Transverse colon (tissue), 4 donors: ENCODE measurements around the gene UHRF2. TPM values are rescaled to one million over a fixed set of nuclear protein-coding genes. Genes with fewer than 3 reads are reported as not detected.

Experiments used
- DNase-seq: peaks from one replicate; pipeline ENCODE4 v3.0.0-alpha.2; 2019
- H3K27ac ChIP-seq, 4 donors: fragments of 200-600 bp; sonication (generic); 2 replicates each; pipeline ENCODE4 v1.5.1; 2016 to 2018; ENCODE audit warnings: inconsistent platforms in 4 of 4
- H3K27me3 ChIP-seq: fragments of 200-600 bp; sonication (generic); 2 replicates; pipeline ENCODE4 v1.5.1; 2017; ENCODE audit warnings: inconsistent platforms
- H3K36me3 ChIP-seq, 4 donors: fragments of 200-600 bp; sonication (generic); 2 replicates each; pipeline ENCODE4 v1.5.1; 2017 to 2019; ENCODE audit warnings: inconsistent platforms in 4 of 4
- H3K4me1 ChIP-seq, 4 donors: fragments of 200-600 bp; sonication (generic); 2 replicates each; pipeline ENCODE4 v1.5.1; 2017 to 2020; ENCODE audit warnings: inconsistent platforms in 4 of 4
- H3K4me3 ChIP-seq, 4 donors: fragments of 200-600 bp; sonication (generic); 1 replicate in 1 of 4; 2 replicates in 3 of 4; pipeline versions ENCODE4 v1.5.1 to v1.6.1; 2017 to 2019; ENCODE audit warnings: inconsistent platforms in 4 of 4
- H3K9me3 ChIP-seq, 2 donors: fragments of 200-600 bp; sonication (generic); 2 replicates each; pipeline ENCODE4 v1.5.1; 2017 to 2019; ENCODE audit warnings: inconsistent platforms in 2 of 2
- CTCF ChIP-seq, 5 experiments: fragments of 200-600 bp in 3 of 5; fragments of 450-650 bp in 2 of 5; sonication (generic) in 3 of 5; IDR thresholded peaks; 1 replicate in 2 of 5; 2 replicates in 3 of 5; pipeline ENCODE4 v1.5.1; 2016 to 2017; ENCODE audit warnings: antibody characterized with exemption in 5 of 5, inconsistent platforms in 3 of 5, mild to moderate bottlenecking in 2 of 5, moderate library complexity in 1 of 5
- EP300 ChIP-seq: sonication (generic); formaldehyde crosslinking; IDR thresholded peaks from one replicate; pipeline ENCODE4 v1.6.1; 2017; ENCODE audit warnings: antibody characterized with exemption, low read depth
- POLR2A ChIP-seq: fragments of 450-650 bp; IDR thresholded peaks from one replicate; pipeline ENCODE4 v1.6.1; 2016; ENCODE audit warnings: antibody characterized with exemption, mild to moderate bottlenecking, moderate library complexity
- POLR2AphosphoS5 ChIP-seq, 3 donors: sonication (generic); formaldehyde crosslinking; IDR thresholded peaks; one replicate each; pipeline ENCODE4 v1.6.1; 2016; ENCODE audit warnings: antibody characterized with exemption in 3 of 3
- WGBS, 2 donors: methylation state at CpG; one replicate each; pipeline ENCODE4 v1.1.5; 2018; ENCODE audit warnings: low coverage in 1 of 2; 5-methylcytosine and 5-hydroxymethylcytosine counted together
- in situ Hi-C, 4 donors: fragments of 200-750 bp; cut with MboI; loops; one replicate each; pipeline versions ENCODE4 v1.15.0 to v1.15.1; 2017; ENCODE audit warnings: low sequenced_read_pairs in 3 of 4, low pct_ligation_motif_present in 1 of 4, low pct_unique_long_range_greater_than_20kb in 1 of 4
- intact Hi-C: fragments of 100-400 bp; cut with DNase I; formaldehyde crosslinking; loops from one replicate; pipeline ENCODE4 v1.15.1; 2023; ENCODE audit warnings: low total_unique reads
- total RNA-seq, 4 donors: library from RNA; depleted of rRNA; stranded (reverse); fragments of >200 nt; gene quantifications; one replicate each; pipeline ENCODE4 v1.1.0, GENCODE V29; 2016

Gene UHRF2
- total RNA-seq, 4 donors from 2014 or later: 40.8 to 64.0 (median 51.4) TPM

GRCh38 chr9:6489099-6489498 lies 76.1 kb downstream of the UHRF2 start:
- no peak for DNase-seq
- WGBS, 2 donors: 57 to 74% methylated on average over 1 of the region's 1 CpG
- H3K9me3 ChIP-seq: no peaks in the 10 kb centered on the region
- H3K36me3 ChIP-seq: peaks cover 0 to 24% (median 8%) of the 10 kb centered on the region in 4 donors
- no peaks in the 10 kb centered on the region for H3K27me3 ChIP-seq
- TF ChIP-seq CTCF (IDR thresholded peaks at IDR 0.05) (no peak), POLR2A (no peak), POLR2AphosphoS5 (IDR thresholded peaks at IDR 0.05) (no peak), EP300 (no peak)
- H3K27ac ChIP-seq: no peak overlapping the region
- no peak overlapping the region for H3K4me3 ChIP-seq
- H3K4me1 ChIP-seq: no peaks in the 10 kb centered on the region
- in situ Hi-C loops: no loop called here
- intact Hi-C loops: no loop called here

- Histone ChIP-seq H3K9me3 (no peaks in the 10 kb centered on the region), H3K27me3 (no peaks in the 10 kb centered on the region), H3K4me1 (no peaks in the 10 kb centered on the region), H3K36me3 (peaks cover 0 to 24% (median 8%) of the 10 kb centered on the region in 4 donors), H3K4me3 (no peak overlapping the region), H3K27ac (no peak overlapping the region)
- intact Hi-C loops (loop anchor here (5.0 kb wide), 1 partner anchor 441 kb away; no protein-coding TSS in a partner anchor), in situ Hi-C loops (no loop called here)
- no peak for DNase-seq
- TF ChIP-seq POLR2A (no peak), CTCF (IDR thresholded peaks at IDR 0.05) (no peak), POLR2AphosphoS5 (IDR thresholded peaks at IDR 0.05) (no peak), EP300 (no peak)
- 95 to 100% methylated on average over 1 to 2 of the region's 2 CpGs for WGBS, 2 donors
Measured at GRCh38 chr9:6490863-6491262, 77.9 kb downstream of the UHRF2 start.

GRCh38 chr9:6495466-6495865 lies 82.5 kb downstream of the UHRF2 start:
- no peak for DNase-seq
- TF ChIP-seq POLR2A: no peak
- TF ChIP-seq CTCF (IDR thresholded peaks at IDR 0.05): no peak
- TF ChIP-seq EP300: no peak
- no peak for TF ChIP-seq POLR2AphosphoS5 (IDR thresholded peaks at IDR 0.05)

GRCh38 chr9:6498982-6499381 lies 86.0 kb downstream of the UHRF2 start:
- Histone ChIP-seq H3K27me3 (no peaks in the 10 kb centered on the region), H3K4me3 (no peak overlapping the region), H3K4me1 (no peaks in the 10 kb centered on the region), H3K36me3 (peaks cover 0 to 46% (median 16%) of the 10 kb centered on the region in 4 donors), H3K27ac (no peak overlapping the region), H3K9me3 (no peaks in the 10 kb centered on the region)
- TF ChIP-seq CTCF (IDR thresholded peaks at IDR 0.05) (no peak), POLR2A (no peak), EP300 (no peak), POLR2AphosphoS5 (IDR thresholded peaks at IDR 0.05) (no peak)
- intact Hi-C loops (no loop called here), in situ Hi-C loops (no loop called here)
- WGBS, 2 donors: 78 to 86% methylated on average over 1 of the region's 1 CpG
- DNase-seq: no peak

More at GRCh38 chr9:6495466-6495865, 82.5 kb downstream of the UHRF2 start:
- H3K4me1 ChIP-seq: no peaks in the 10 kb centered on the region
- H3K36me3 ChIP-seq: peaks cover 0 to 29% (median 12%) of the 10 kb centered on the region in 4 donors
- intact Hi-C loops: no loop called here
- in situ Hi-C loops: no loop called here
- no peak overlapping the region for H3K27ac ChIP-seq
- no peak overlapping the region for H3K4me3 ChIP-seq
- WGBS, 2 donors: 91% methylated on average over 1 of the region's 1 CpG; no CpG with 5 or more reads in 1 of the 2 donors
- H3K27me3 ChIP-seq: no peaks in the 10 kb centered on the region
- no peaks in the 10 kb centered on the region for H3K9me3 ChIP-seq
